Fibroblast of lung (primary cell): ENCODE measurements around the gene POP5. TPM values are rescaled to one million over a fixed set of nuclear protein-coding genes. Genes with fewer than 3 reads are reported as not detected.

ENCODE experiments used
- DNase-seq, 2 donors: peaks; one replicate each; pipeline versions ENCODE4 v3.0.0 to v3.0.0-alpha.2; 2010; ENCODE audit warnings: low read depth in 2 of 2
- H2AFZ ChIP-seq: 2 replicates; pipeline ENCODE4 v1.5.1; 2012; ENCODE audit warnings: low read length, control low read depth, inconsistent platforms
- H3K27ac ChIP-seq: 2 replicates; pipeline ENCODE4 v1.5.1; 2011; ENCODE audit warnings: low read length, control low read depth; ENCODE audit not compliant: insufficient read depth
- H3K27me3 ChIP-seq: 2 replicates; pipeline ENCODE4 v1.5.1; 2011; ENCODE audit warnings: mild to moderate bottlenecking, low read length; ENCODE audit not compliant: control insufficient read depth, insufficient read depth
- H3K36me3 ChIP-seq: 2 replicates; pipeline ENCODE4 v1.5.1; 2011; ENCODE audit warnings: low read length; ENCODE audit not compliant: control insufficient read depth, insufficient read depth
- H3K4me1 ChIP-seq: 2 replicates; pipeline ENCODE4 v1.5.1; 2011; ENCODE audit warnings: low read length; ENCODE audit not compliant: control insufficient read depth, insufficient read depth; ENCODE audit errors: extremely low read depth
- H3K4me2 ChIP-seq: 2 replicates; pipeline ENCODE4 v1.5.1; 2011; ENCODE audit warnings: low read length, control low read depth; ENCODE audit not compliant: insufficient read depth; ENCODE audit errors: extremely low read depth
- H3K4me3 ChIP-seq, 4 experiments: fragments of 200-600 bp in 1 of 4; sonication (generic) in 1 of 4; replicated peaks in 1 of 4; 2 replicates each; pipeline ENCODE4 v1.5.1; 2011 to 2016; ENCODE audit warnings: low read length in 4 of 4, low read depth in 3 of 4, mild to moderate bottlenecking in 3 of 4, control low read depth in 2 of 4, inconsistent platforms in 1 of 4, mixed read lengths in 1 of 4; ENCODE audit not compliant: insufficient read depth in 1 of 4; ENCODE audit errors: control extremely low read depth in 1 of 4
- H3K79me2 ChIP-seq: 2 replicates; pipeline ENCODE4 v1.5.1; 2012; ENCODE audit warnings: mild to moderate bottlenecking, low read length, inconsistent platforms; ENCODE audit not compliant: control insufficient read depth, insufficient read depth
- H3K9ac ChIP-seq: 2 replicates; pipeline ENCODE4 v1.5.1; 2011; ENCODE audit warnings: mild to moderate bottlenecking, low read length, control low read depth; ENCODE audit not compliant: insufficient read depth
- H3K9me3 ChIP-seq: 2 replicates; pipeline ENCODE4 v1.5.1; 2012; ENCODE audit warnings: low read depth, low read length; ENCODE audit not compliant: control insufficient read depth, insufficient read depth
- H4K20me1 ChIP-seq: 2 replicates; pipeline ENCODE4 v1.5.1; 2011; ENCODE audit warnings: low read length; ENCODE audit not compliant: control insufficient read depth, insufficient read depth; ENCODE audit errors: extremely low read depth
- CTCF ChIP-seq, 2 donors: IDR thresholded peaks in 1 of 2; conservative IDR thresholded peaks in 1 of 2; 1 replicate in 1 of 2; 2 replicates in 1 of 2; pipeline ENCODE4 v1.5.1; 2011 to 2012; ENCODE audit warnings: low read length in 2 of 2, control low read depth in 1 of 2, inconsistent platforms in 1 of 2, low read depth in 1 of 2, mild to moderate bottlenecking in 1 of 2
- EZH2 ChIP-seq: IDR thresholded peaks from 2 replicates; pipeline ENCODE4 v1.5.1; 2012; ENCODE audit warnings: low read length, control low read depth, mild to moderate bottlenecking; ENCODE audit errors: missing control alignments
- polyA plus RNA-seq, 2 donors: library from polyadenylated mRNA; depleted of rRNA in 1 of 2; stranded (reverse) in 1 of 2; unstranded in 1 of 2; fragments of >200 nt; gene quantifications; 2 replicates each; pipeline ENCODE4 v1.2.1, GENCODE V29; 2011 to 2012; ENCODE audit warnings: missing spikeins in 1 of 2
- total RNA-seq: library from RNA; depleted of rRNA; stranded (reverse); fragments of >200 nt; gene quantifications from 2 replicates; pipeline ENCODE4 v1.2.1, GENCODE V29; 2014

The POP5 gene
- total and polyA plus RNA-seq, 2 donors (not counting 1 experiment from before 2014, with no cell fraction given) = 28.6 to 50.3 TPM

DNA sequence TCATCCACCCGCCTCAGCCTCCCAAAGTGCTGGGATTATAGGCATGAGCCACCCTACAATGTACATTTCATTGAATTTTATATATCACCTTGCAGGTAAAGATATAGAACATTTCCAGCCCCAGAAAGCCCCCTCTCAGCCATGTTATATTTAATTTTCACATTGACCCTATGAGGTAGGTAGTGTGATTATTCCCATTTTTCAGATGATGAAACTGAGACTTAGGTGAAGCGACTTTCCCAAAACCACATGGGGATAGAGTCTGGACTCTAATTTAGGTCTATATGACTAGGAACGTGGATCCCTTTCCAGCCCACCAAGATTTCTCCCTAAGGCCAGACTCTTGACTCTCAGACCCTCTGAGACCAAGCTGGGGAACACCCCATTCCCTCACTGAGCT is 15.7 kb upstream of the POP5 start:
- H2AFZ ChIP-seq = no peak overlapping the region
- H3K36me3 ChIP-seq = no peaks in the 10 kb centered on the region
- H3K79me2 ChIP-seq = no peaks in the 10 kb centered on the region
- no peak for DNase-seq
- H4K20me1 ChIP-seq = no peaks in the 10 kb centered on the region
- no peaks in the 10 kb centered on the region for H3K9me3 ChIP-seq
- no peaks in the 10 kb centered on the region for H3K4me1 ChIP-seq
- H3K4me3 ChIP-seq = no peak overlapping the region
- H3K9ac ChIP-seq = no peak overlapping the region
- H3K27me3 ChIP-seq = peaks cover 10% of the 10 kb centered on the region
- no peak overlapping the region for H3K27ac ChIP-seq
- H3K4me2 ChIP-seq = no peak overlapping the region
- no peak for TF ChIP-seq CTCF (conservative IDR thresholded peaks at IDR 0.05 in 1 of 2, IDR thresholded peaks at IDR 0.05 in 1 of 2; ENCODE audit: low read depth in 1 of 2, low read length in 2 of 2)
- no peak for TF ChIP-seq EZH2

DNA sequence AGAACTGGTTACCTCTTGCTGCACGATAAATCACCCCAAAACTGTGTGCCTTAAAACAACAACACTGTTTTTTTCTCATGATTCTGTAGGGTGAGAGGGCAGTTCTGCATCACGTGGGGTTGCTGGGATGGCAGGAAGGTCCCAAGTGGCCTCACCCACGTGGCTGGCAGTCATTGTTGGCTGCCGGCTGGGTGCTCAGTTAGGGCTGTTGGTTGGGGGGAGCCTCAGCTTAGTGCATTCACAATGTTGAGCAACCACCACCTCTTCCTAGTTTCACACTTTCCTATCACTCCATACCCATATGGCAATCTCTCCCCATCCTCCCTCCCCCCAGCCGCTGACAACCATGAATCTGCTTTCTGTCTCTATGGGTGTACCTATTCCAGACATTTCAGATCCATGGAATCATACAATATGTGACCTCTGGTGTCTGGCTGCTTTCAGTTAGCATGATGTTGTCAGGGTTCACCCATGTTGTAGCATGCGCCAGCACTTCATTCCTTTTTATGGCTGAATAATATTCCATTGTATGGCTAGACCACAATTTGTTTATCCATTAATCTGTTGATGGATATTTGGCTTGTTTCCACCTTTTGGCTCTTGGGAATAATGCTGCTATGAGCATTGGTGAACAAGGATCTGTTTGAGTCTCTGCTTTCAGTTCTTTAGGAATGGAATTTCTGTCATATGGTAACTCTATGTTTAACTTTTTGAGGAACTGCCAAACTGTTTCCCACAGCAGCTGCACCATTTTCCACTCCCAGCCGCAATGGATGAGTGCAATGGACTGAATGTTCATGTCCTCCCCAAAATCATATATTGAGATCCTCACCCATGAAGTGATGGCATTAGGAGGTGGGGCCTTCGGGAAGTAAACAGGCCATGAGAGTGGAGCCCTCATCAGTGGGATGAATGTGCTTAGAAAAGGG is 11.2 kb upstream of the POP5 start:
- Histone ChIP-seq H3K9ac (no peak overlapping the region), H3K27ac (no peak overlapping the region), H3K79me2 (no peaks in the 10 kb centered on the region), H3K9me3 (no peaks in the 10 kb centered on the region), H3K4me3 (no peak overlapping the region), H3K4me1 (no peaks in the 10 kb centered on the region), H3K36me3 (no peaks in the 10 kb centered on the region), H4K20me1 (no peaks in the 10 kb centered on the region), H3K4me2 (no peak overlapping the region), H3K27me3 (peaks cover 10% of the 10 kb centered on the region), H2AFZ (no peak overlapping the region)
- TF ChIP-seq CTCF (conservative IDR thresholded peaks at IDR 0.05 in 1 of 2, IDR thresholded peaks at IDR 0.05 in 1 of 2; ENCODE audit: low read depth in 1 of 2, low read length in 2 of 2) = no peak
- no peak for TF ChIP-seq EZH2
- no peak for DNase-seq

DNA sequence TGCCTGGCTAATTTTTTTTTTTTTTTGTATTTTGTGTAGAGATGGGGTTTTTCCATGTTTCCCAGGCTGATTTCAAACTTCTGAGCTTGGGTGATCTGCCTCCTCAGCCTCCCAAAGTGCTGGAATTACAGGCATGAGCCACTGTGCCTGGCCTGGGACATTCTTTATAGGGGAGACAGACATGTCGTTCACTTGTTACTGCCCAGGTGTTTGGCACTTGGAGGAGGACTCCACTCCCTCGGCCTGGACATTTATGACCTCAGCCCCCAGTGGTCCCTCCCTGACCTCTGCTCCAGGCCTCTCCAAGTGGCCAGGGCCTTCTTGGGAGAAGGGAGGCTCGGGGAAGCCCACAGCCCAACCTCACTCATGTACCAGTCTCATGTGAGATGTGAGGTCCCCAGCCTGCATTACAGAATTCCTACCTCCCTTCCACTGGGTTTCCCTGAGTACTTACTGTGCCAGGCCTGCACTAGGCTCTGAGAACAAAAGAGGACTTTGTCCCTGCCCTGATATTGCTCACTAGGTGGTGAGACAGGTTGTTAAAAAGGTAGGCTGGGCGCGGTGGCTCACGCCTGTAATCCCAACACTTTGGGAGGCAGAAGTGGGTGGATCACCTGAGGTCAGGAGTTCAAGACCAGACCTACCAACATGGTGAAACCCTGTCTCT is 9.7 kb upstream of the POP5 start:
- DNase-seq = no peak
- H2AFZ ChIP-seq = no peak overlapping the region
- H3K27me3 ChIP-seq = peaks cover 13% of the 10 kb centered on the region
- H3K79me2 ChIP-seq = no peaks in the 10 kb centered on the region
- H3K36me3 ChIP-seq = no peaks in the 10 kb centered on the region
- TF ChIP-seq CTCF (conservative IDR thresholded peaks at IDR 0.05 in 1 of 2, IDR thresholded peaks at IDR 0.05 in 1 of 2; ENCODE audit: low read depth in 1 of 2, low read length in 2 of 2) = no peak
- no peak for TF ChIP-seq EZH2
- H3K9me3 ChIP-seq = no peaks in the 10 kb centered on the region
- no peak overlapping the region for H3K4me3 ChIP-seq
- H4K20me1 ChIP-seq = no peaks in the 10 kb centered on the region
- no peak overlapping the region for H3K9ac ChIP-seq
- H3K4me1 ChIP-seq = no peaks in the 10 kb centered on the region
- H3K4me2 ChIP-seq = no peak overlapping the region
- H3K27ac ChIP-seq = no peak overlapping the region
